ENCODE measurements around the gene ATP8B4. TPM values are rescaled to one million over a fixed set of nuclear protein-coding genes. Genes with fewer than 3 reads are reported as not detected.
"Not testable (repeated sequence)": the region's sequence is repeated elsewhere in the genome, so short reads cannot be mapped to it uniquely, and the experiment has no call there.

Gene ATP8B4, protein sequence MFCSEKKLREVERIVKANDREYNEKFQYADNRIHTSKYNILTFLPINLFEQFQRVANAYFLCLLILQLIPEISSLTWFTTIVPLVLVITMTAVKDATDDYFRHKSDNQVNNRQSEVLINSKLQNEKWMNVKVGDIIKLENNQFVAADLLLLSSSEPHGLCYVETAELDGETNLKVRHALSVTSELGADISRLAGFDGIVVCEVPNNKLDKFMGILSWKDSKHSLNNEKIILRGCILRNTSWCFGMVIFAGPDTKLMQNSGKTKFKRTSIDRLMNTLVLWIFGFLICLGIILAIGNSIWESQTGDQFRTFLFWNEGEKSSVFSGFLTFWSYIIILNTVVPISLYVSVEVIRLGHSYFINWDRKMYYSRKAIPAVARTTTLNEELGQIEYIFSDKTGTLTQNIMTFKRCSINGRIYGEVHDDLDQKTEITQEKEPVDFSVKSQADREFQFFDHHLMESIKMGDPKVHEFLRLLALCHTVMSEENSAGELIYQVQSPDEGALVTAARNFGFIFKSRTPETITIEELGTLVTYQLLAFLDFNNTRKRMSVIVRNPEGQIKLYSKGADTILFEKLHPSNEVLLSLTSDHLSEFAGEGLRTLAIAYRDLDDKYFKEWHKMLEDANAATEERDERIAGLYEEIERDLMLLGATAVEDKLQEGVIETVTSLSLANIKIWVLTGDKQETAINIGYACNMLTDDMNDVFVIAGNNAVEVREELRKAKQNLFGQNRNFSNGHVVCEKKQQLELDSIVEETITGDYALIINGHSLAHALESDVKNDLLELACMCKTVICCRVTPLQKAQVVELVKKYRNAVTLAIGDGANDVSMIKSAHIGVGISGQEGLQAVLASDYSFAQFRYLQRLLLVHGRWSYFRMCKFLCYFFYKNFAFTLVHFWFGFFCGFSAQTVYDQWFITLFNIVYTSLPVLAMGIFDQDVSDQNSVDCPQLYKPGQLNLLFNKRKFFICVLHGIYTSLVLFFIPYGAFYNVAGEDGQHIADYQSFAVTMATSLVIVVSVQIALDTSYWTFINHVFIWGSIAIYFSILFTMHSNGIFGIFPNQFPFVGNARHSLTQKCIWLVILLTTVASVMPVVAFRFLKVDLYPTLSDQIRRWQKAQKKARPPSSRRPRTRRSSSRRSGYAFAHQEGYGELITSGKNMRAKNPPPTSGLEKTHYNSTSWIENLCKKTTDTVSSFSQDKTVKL
- 1 to 10 TPM; 3.4 to 3.5 TPM for total RNA-seq

- no peak for DNase-seq
- Mint-ChIP-seq H3K4me3 (peak within 1 kb of the TSS; percentile 53), H3K4me1 (peaks cover 19% of the 10 kb centered on the region), H3K9me3 (peaks cover 6% of the 10 kb centered on the region), H3K27ac (peak within 1 kb of the TSS; percentile 35), H3K27me3 (peaks cover 11% of the 10 kb centered on the region), H3K36me3 (peaks cover 14% of the 10 kb centered on the region)
These were observed at the start of gene ATP8B4 for GRCh38 chr15:50119063-50120040. Gene ATP8B4, minus strand, starts transcription at chr15:50119233. Its CDS starts 12,267 bp downstream, at chr15:50106966.

GRCh38 chr15:50168379-50168778 is 49.3 kb upstream of the ATP8B4 start:
- Mint-ChIP-seq H3K27ac (no peak overlapping the region), H3K36me3 (peaks cover 2% of the 10 kb centered on the region), H3K9me3 (peaks cover 6% of the 10 kb centered on the region), H3K4me1 (no peaks in the 10 kb centered on the region), H3K27me3 (peaks cover 38% of the 10 kb centered on the region), H3K4me3 (no peak overlapping the region)
- no peak for DNase-seq

GRCh38 chr15:50167110-50167509 is 48.1 kb upstream of the ATP8B4 start:
- Mint-ChIP-seq H3K4me1 (no peaks in the 10 kb centered on the region), H3K9me3 (peaks cover 6% of the 10 kb centered on the region), H3K4me3 (no peak overlapping the region), H3K27me3 (peaks cover 45% of the 10 kb centered on the region), H3K27ac (no peak overlapping the region), H3K36me3 (peaks cover 2% of the 10 kb centered on the region)
- no peak for DNase-seq

DNA sequence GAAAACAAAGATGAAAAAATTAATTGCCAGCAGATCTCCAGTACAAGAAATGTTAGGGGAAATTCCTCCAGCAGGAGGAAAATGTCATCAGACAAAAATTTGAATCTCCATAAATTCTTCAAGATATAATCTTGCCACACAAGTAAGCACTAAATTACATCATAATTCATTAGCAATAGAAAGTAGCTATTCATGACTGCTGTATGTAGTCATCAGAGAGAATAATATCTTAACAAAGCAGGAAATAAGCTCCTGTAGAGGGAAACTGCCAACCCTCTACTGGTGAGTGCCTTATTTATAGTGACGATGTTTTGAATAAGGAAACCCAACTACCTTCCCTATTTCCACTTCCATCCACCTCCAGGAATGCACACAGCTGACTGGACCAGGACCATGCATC is 47.2 kb upstream of the ATP8B4 start:
- Mint-ChIP-seq H3K4me3 (no peak overlapping the region), H3K27me3 (peaks cover 51% of the 10 kb centered on the region), H3K27ac (no peak overlapping the region), H3K9me3 (no peaks in the 10 kb centered on the region), H3K36me3 (no peaks in the 10 kb centered on the region), H3K4me1 (no peaks in the 10 kb centered on the region)
- no peak for DNase-seq

- Mint-ChIP-seq H3K27me3 (peaks cover 50% of the 10 kb centered on the region), H3K9me3 (no peaks in the 10 kb centered on the region), H3K4me1 (no peaks in the 10 kb centered on the region), H3K27ac (no peak overlapping the region), H3K36me3 (no peaks in the 10 kb centered on the region), H3K4me3 (no peak overlapping the region)
- no peak for DNase-seq
These were observed 45.4 kb upstream of the ATP8B4 start for GRCh38 chr15:50164458-50164857.

DNA sequence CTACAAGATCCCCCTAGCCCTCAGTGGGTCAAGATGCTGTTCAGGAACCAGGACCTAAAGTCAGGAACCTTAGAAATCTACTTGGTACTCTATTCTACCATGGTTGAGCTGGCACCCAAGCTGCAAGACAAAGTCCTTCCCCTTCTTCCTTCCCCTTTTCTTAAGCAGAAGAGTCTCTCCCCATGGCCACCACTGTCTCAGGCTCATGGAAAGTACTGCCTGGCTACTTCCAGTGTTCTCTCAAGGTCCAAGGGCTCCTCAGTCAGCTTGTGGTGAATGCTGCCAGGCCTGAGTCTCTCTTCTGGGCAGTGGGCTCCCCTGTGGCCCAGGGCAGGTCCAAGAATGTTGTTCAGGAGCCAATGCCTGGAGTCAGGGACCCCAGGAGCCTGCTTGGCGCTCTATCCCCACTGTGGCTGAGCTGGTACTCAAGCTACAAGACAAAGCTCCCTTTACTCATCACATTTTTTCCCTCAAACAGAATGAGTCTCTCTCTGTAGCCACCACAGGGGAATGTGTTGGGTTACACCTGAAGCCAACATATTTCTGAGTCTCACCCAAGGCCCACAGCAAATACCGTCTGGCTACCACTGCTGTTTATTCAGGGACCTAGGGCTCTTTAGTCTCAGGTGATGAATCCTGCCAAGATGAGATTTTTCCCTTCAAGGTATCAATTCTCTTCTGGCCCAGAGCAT is 44.8 kb upstream of the ATP8B4 start:
- DNase-seq: no peak
- H3K27me3 Mint-ChIP-seq: peaks cover 46% of the 10 kb centered on the region
- no peaks in the 10 kb centered on the region for H3K36me3 Mint-ChIP-seq
- peaks cover 1% of the 10 kb centered on the region for H3K9me3 Mint-ChIP-seq
- H3K4me3 Mint-ChIP-seq: no peak overlapping the region
- H3K4me1 Mint-ChIP-seq: no peaks in the 10 kb centered on the region
- H3K27ac Mint-ChIP-seq: no peak overlapping the region

- no peak for DNase-seq
- Mint-ChIP-seq H3K27ac (no peak overlapping the region), H3K4me3 (no peak overlapping the region), H3K36me3 (no peaks in the 10 kb centered on the region), H3K9me3 (peaks cover 1% of the 10 kb centered on the region), H3K4me1 (no peaks in the 10 kb centered on the region), H3K27me3 (peaks cover 43% of the 10 kb centered on the region)
These were observed 44.1 kb upstream of the ATP8B4 start for GRCh38 chr15:50162969-50163718.

GRCh38 chr15:50158236-50158635 is 39.2 kb upstream of the ATP8B4 start:
- peaks cover 11% of the 10 kb centered on the region for H3K9me3 Mint-ChIP-seq
- H3K27me3 Mint-ChIP-seq: peaks cover 22% of the 10 kb centered on the region
- not testable (repeated sequence) for H3K4me1 Mint-ChIP-seq, H3K36me3 Mint-ChIP-seq, H3K27ac Mint-ChIP-seq, DNase-seq, H3K4me3 Mint-ChIP-seq

DNA sequence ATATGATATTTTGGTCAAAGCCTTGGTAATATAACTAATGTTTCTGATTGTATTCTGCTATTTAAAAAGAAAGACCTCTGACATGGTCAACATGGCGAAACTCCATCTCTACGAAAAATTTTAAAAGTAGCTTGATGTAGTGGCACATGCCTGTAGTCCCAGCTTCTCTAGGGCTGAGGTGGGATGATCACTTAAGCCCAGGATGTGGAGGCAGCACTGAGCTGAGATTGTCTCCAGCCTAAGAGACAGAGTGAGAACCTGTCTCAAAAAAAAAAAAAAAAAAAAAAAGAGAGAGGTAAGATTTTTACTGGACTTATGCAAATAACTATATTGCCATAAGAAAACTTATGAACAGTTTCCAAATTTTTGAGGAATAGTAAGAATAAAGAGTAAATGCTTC is 32.4 kb upstream of the ATP8B4 start:
- no peak overlapping the region for H3K4me3 Mint-ChIP-seq
- H3K9me3 Mint-ChIP-seq: no peaks in the 10 kb centered on the region
- no peak overlapping the region for H3K27ac Mint-ChIP-seq
- no peak for DNase-seq
- H3K4me1 Mint-ChIP-seq: peaks cover 5% of the 10 kb centered on the region
- no peaks in the 10 kb centered on the region for H3K36me3 Mint-ChIP-seq
- no peaks in the 10 kb centered on the region for H3K27me3 Mint-ChIP-seq

DNA sequence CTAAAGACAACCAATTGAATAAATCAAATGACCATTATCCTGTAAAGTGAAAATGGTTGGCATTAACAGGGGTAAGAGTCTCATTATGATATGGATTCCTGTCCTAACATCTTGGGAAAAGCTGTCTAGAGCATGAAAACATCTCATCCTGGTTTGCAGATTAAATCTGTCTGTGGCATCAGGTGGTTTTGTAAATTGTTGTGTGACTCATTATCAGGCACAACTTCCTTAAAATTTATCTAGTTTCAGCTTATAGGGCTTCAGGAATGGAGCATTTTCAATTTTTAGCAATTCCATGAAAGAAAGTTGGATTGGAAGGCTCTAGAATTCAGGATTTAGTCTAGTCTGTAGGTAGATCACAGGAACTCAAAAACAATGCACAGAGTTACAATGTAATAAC is 31.8 kb upstream of the ATP8B4 start:
- no peak overlapping the region for H3K4me3 Mint-ChIP-seq
- no peak overlapping the region for H3K27ac Mint-ChIP-seq
- DNase-seq: no peak
- H3K9me3 Mint-ChIP-seq: no peaks in the 10 kb centered on the region
- peaks cover 6% of the 10 kb centered on the region for H3K4me1 Mint-ChIP-seq
- H3K27me3 Mint-ChIP-seq: no peaks in the 10 kb centered on the region
- no peaks in the 10 kb centered on the region for H3K36me3 Mint-ChIP-seq

DNA sequence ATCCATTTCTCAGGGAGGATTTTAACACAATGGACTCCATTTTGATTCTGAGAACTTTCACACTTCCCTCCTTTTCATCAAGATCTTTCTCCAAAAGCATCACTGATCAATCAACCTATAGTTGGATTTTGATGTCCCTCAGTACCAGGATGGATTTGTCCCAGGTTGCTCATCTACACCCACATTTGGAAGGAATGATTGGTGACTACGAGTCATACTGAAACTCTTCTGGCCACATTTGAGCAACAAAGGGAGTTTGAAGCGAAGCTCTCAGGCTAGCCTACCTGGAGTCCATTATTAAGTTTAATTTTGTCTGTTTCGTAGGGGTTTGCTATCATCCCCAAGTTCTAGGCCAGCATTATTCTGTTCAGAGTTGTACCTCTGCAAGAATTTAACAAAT is 31.3 kb upstream of the ATP8B4 start:
- H3K36me3 Mint-ChIP-seq: no peaks in the 10 kb centered on the region
- no peak overlapping the region for H3K27ac Mint-ChIP-seq

GRCh38 chr15:50149090-50149489 is 30.1 kb upstream of the ATP8B4 start:
- Mint-ChIP-seq H3K27ac (no peak overlapping the region), H3K4me3 (no peak overlapping the region), H3K27me3 (no peaks in the 10 kb centered on the region), H3K36me3 (no peaks in the 10 kb centered on the region), H3K9me3 (no peaks in the 10 kb centered on the region), H3K4me1 (peaks cover 9% of the 10 kb centered on the region)
- DNase-seq: no peak

More for the DNA sequence above, 31.3 kb upstream of the ATP8B4 start:
- H3K4me1 Mint-ChIP-seq: peaks cover 9% of the 10 kb centered on the region
- no peak for DNase-seq
- no peaks in the 10 kb centered on the region for H3K27me3 Mint-ChIP-seq
- H3K4me3 Mint-ChIP-seq: no peak overlapping the region
- no peaks in the 10 kb centered on the region for H3K9me3 Mint-ChIP-seq

DNA sequence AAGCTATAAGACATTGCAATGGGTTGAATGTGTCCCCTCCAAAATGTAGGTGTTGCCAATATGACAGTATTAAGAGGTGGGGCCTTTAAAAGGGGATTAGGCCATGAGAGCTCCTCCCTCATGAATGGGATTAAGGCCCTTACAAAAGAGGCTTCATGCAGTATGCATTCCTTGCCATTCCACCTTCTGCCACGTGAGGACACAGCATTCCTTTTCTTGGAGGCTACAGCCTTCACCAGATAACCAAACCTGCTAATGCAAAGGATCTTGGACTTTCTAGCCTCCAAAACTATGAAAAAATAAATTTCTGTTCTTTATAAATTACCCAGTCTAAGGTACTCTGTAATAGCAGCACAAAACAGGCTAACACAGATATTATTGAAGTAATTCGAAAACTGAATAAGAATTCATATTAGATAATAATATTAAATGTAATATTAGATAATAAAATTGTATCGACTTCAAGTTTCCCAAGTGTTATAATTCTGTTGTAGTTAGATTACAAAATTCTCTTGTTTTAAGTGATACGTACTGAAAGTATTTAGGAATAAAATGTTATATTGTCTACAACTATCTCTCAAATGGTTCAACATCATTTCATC is 29.4 kb upstream of the ATP8B4 start:
- Mint-ChIP-seq H3K4me1 (peaks cover 9% of the 10 kb centered on the region), H3K27me3 (no peaks in the 10 kb centered on the region), H3K27ac (no peak overlapping the region), H3K36me3 (no peaks in the 10 kb centered on the region), H3K4me3 (no peak overlapping the region), H3K9me3 (no peaks in the 10 kb centered on the region)
- DNase-seq: no peak

Data from activated naive CD8-positive, alpha-beta T cell treated with anti-CD3 and anti-CD28 coated beads for 36 hours (primary cell).